ENCODE results near the gene ARSK. TPM values are rescaled to one million over a fixed set of nuclear protein-coding genes. Genes with fewer than 3 reads are reported as not detected.
A peak's percentile ranks its signal among the peaks of the same experiment; 100 is the strongest.

The ARSK gene
- total RNA-seq, 1 donor from 2014 or later = 10.7 TPM

GRCh38 chr5:95537501-95537900 is 17.4 kb upstream of the ARSK start:
- TF ChIP-seq CTCF (IDR thresholded peaks at IDR 0.05) = no peak
- peaks cover 7% of the 10 kb centered on the region for H3K4me1 Mint-ChIP-seq (ENCODE audit: unreplicated experiment)
- H3K4me3 Mint-ChIP-seq (ENCODE audit: unreplicated experiment) = no peak overlapping the region
- DNase-seq (ENCODE audit: extremely low spot score, unreplicated experiment) = no peak
- no peak overlapping the region for H3K27ac Mint-ChIP-seq (ENCODE audit: unreplicated experiment)
- H3K36me3 Mint-ChIP-seq (ENCODE audit: unreplicated experiment) = peaks cover 62% of the 10 kb centered on the region
- H3K9me3 Mint-ChIP-seq (ENCODE audit: unreplicated experiment) = no peaks in the 10 kb centered on the region
- H3K27me3 Mint-ChIP-seq (ENCODE audit: unreplicated experiment) = no peaks in the 10 kb centered on the region

GRCh38 chr5:95543017-95543705 is 11.7 kb upstream of the ARSK start:
- TF ChIP-seq CTCF (IDR thresholded peaks at IDR 0.05) = no peak
- no peaks in the 10 kb centered on the region for H3K27me3 Mint-ChIP-seq (ENCODE audit: unreplicated experiment)

GRCh38 chr5:95549030-95549429 is 5.9 kb upstream of the ARSK start:
- no peak overlapping the region for H3K4me3 Mint-ChIP-seq (ENCODE audit: unreplicated experiment)
- H3K27me3 Mint-ChIP-seq (ENCODE audit: unreplicated experiment) = no peaks in the 10 kb centered on the region
- peaks cover 23% of the 10 kb centered on the region for H3K36me3 Mint-ChIP-seq (ENCODE audit: unreplicated experiment)
- H3K9me3 Mint-ChIP-seq (ENCODE audit: unreplicated experiment) = no peaks in the 10 kb centered on the region
- no peak for DNase-seq (ENCODE audit: extremely low spot score, unreplicated experiment)
- peaks cover 28% of the 10 kb centered on the region for H3K4me1 Mint-ChIP-seq (ENCODE audit: unreplicated experiment)
- TF ChIP-seq CTCF (IDR thresholded peaks at IDR 0.05) = no peak
- no peak overlapping the region for H3K27ac Mint-ChIP-seq (ENCODE audit: unreplicated experiment)

More at GRCh38 chr5:95543017-95543705, 11.7 kb upstream of the ARSK start:
- Mint-ChIP-seq H3K4me3 (ENCODE audit: unreplicated experiment) (no peak overlapping the region), H3K9me3 (ENCODE audit: unreplicated experiment) (no peaks in the 10 kb centered on the region), H3K36me3 (ENCODE audit: unreplicated experiment) (peaks cover 36% of the 10 kb centered on the region), H3K27ac (ENCODE audit: unreplicated experiment) (peak overlapping the region; percentile 60), H3K4me1 (ENCODE audit: unreplicated experiment) (peaks cover 18% of the 10 kb centered on the region)
- no peak for DNase-seq (ENCODE audit: extremely low spot score, unreplicated experiment)

GRCh38 chr5:95554331-95554646 is 612 bp upstream of the ARSK start:
- no peak for TF ChIP-seq CTCF (IDR thresholded peaks at IDR 0.05)
- Mint-ChIP-seq H3K4me1 (ENCODE audit: unreplicated experiment) (peaks cover 35% of the 10 kb centered on the region), H3K36me3 (ENCODE audit: unreplicated experiment) (peaks cover 10% of the 10 kb centered on the region), H3K27me3 (ENCODE audit: unreplicated experiment) (no peaks in the 10 kb centered on the region), H3K9me3 (ENCODE audit: unreplicated experiment) (no peaks in the 10 kb centered on the region), H3K4me3 (ENCODE audit: unreplicated experiment) (peak overlapping the region; percentile 89), H3K27ac (ENCODE audit: unreplicated experiment) (peak overlapping the region; percentile 93)
- no peak for DNase-seq (ENCODE audit: extremely low spot score, unreplicated experiment)

- Mint-ChIP-seq H3K27ac (ENCODE audit: unreplicated experiment) (peak overlapping the region; percentile 93), H3K4me3 (ENCODE audit: unreplicated experiment) (peak overlapping the region; percentile 89), H3K27me3 (ENCODE audit: unreplicated experiment) (no peaks in the 10 kb centered on the region), H3K4me1 (ENCODE audit: unreplicated experiment) (peaks cover 35% of the 10 kb centered on the region), H3K9me3 (ENCODE audit: unreplicated experiment) (no peaks in the 10 kb centered on the region), H3K36me3 (ENCODE audit: unreplicated experiment) (peaks cover 6% of the 10 kb centered on the region)
- DNase-seq (ENCODE audit: extremely low spot score, unreplicated experiment) = no peak
- no peak for TF ChIP-seq CTCF (IDR thresholded peaks at IDR 0.05)
Observed at GRCh38 chr5:95555553-95555952, 652 bp downstream of the ARSK start.

Data from osteocyte (in vitro differentiated cells).